ENCODE data around the gene LACTB. TPM values are rescaled to one million over a fixed set of nuclear protein-coding genes. Genes with fewer than 3 reads are reported as not detected.

LACTB gene
- total RNA-seq, result 41.9 and 52.4 TPM in 2 replicates

DNA sequence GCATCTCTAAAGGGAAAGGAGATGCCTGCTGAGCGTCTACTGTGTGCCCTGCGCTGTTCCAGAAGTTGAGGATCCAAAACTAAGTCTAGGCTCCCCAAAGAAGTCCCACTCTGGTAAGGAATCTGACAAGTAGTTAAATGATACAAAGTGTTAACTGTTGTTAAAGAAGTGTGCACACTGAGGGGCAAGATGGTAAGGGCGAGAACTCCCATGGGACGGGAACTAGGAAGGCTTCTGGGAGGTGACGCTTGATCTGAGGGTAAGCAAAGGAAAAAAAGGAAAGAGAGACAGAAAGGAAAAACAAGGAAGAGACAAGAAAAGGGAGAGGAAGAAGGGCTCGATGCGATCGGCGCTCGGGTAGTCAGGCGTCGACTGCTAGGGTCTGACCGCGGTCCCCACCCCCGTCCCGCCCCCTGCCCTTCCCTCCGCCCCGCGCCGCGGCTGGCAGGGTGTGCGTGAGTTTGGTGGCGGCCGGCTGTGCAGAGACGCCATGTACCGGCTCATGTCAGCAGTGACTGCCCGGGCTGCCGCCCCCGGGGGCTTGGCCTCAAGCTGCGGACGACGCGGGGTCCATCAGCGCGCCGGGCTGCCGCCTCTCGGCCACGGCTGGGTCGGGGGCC, at the start of gene LACTB:
TSS of gene LACTB (plus strand) at position 480 of the 620 bp plus-strand sequence. CDS start at position 491, 11 bp downstream.
- peak; percentile 61 for DNase-seq (ENCODE audit: low read depth)

- DNase-seq (ENCODE audit: low read depth), result no peak
Observed at GRCh38 chr15:63072023-63072650, 49.5 kb upstream of the LACTB start.

- DNase-seq (ENCODE audit: low read depth), result no peak
Observed at GRCh38 chr15:63072809-63073277, 48.8 kb upstream of the LACTB start.

GRCh38 chr15:63073497-63074172, 48.0 kb upstream of the LACTB start:
- no peak for DNase-seq (ENCODE audit: low read depth)

DNA sequence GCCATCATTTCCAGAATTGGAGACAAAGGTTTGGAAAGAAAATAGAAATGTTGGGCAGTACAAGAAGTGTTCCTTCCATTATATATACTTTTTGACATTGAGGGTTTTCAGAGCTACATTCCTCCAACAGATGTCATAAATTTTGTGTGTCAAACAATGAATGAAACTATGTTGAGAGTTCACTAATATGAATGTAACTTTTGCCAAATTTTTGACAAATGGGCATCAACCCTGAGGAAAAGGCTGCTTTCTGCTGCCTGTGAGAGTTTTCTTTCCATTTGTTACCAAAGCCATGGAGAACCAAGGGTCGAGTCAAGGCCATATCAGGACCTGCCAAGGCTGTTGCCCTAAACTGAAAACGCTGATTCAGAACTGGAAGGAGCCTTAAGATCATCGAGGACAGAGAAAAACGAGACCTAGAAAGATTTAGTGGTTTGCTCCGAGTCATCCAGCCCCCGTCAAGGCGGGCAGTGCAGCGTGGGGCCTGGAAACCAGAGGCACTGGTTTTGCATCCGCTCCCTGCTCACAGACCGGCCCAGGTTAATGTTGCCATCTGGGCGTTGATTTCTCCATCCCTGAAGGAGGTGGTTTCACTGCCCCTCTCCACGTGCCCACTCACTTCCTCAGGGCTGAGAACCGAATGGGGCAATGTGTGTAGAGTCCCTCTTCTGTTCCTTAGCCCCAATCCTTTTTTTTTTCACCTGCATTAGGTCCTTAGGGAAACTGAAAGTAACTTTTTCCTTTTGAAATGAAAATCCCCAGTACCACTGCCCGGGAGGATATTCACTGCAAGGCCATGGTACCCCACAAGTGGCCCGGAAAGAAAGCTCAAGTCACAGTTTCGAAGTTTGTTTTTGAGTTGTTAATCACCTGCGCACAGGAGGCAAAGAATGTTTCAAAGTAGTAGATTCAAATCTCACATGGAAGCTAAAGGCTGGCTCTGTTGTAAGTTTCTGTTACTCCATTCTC, 46.4 kb upstream of the LACTB start:
- no peak for DNase-seq (ENCODE audit: low read depth)

DNA sequence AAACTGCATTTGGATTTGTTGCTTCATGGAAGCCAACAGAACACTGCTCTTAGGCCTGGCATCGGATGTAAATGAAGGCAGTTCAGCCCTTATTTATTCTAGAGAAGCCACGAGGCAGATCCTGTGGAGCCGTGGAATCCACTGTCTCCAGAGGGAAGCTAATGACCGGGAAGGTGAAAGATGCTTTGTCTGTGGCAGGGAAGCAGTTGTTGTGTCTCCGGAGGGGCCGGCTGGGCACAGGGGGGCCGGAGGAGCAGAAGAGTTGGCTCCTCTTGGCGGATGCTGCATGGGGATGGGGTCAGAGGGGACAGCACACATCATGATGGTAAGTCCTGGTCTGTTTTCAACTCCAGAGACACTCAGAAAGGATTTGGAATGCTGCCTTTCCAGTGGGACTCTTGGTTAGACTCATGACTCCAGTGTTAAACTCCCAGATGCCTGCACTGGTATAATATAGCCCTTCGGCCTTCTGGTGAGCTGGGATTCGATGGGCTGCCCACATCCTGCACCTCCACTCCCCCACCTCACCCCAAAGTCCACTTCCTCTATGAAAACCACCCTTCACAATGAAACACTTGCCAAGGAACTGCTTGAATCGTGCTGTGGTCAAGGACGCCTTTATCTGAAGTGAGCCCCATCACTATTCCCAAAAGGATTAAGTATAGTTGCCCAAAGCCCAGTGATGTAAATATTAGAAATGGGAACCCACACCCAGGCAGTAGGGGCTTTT, 45.5 kb upstream of the LACTB start:
- no peak for DNase-seq (ENCODE audit: low read depth)

DNA sequence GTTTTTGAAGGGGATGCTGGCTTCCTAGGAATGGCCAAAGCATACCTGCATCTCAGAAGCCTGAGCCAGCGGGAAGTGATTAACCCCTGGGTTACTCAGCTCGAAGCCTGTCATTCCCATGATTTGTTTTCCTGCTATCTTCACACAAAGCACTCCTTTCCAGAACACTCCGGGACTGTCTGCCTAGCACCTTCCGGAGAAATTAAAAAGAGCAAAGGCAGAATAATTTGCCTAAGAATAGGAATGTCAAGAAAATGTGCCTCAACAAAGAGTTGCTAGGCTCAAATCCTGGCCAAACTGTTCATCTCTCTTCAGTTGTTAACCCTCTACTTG, 45.0 kb upstream of the LACTB start:
- no peak for DNase-seq (ENCODE audit: low read depth)

- no peak for DNase-seq (ENCODE audit: low read depth)
Observed at GRCh38 chr15:63077952-63078351, 43.7 kb upstream of the LACTB start.

- peak; percentile 64 for DNase-seq (ENCODE audit: low read depth)
Observed at GRCh38 chr15:63079947-63080626, 41.6 kb upstream of the LACTB start.

GRCh38 chr15:63080634-63081250, 40.9 kb upstream of the LACTB start:
- DNase-seq (ENCODE audit: low read depth), result no peak

GRCh38 chr15:63082366-63082765, 39.3 kb upstream of the LACTB start:
- DNase-seq (ENCODE audit: low read depth), result no peak

- DNase-seq (ENCODE audit: low read depth), result no peak
Observed at GRCh38 chr15:63083044-63083443, 38.6 kb upstream of the LACTB start.

- DNase-seq (ENCODE audit: low read depth), result no peak
Observed at GRCh38 chr15:63083541-63083940, 38.1 kb upstream of the LACTB start.

DNA sequence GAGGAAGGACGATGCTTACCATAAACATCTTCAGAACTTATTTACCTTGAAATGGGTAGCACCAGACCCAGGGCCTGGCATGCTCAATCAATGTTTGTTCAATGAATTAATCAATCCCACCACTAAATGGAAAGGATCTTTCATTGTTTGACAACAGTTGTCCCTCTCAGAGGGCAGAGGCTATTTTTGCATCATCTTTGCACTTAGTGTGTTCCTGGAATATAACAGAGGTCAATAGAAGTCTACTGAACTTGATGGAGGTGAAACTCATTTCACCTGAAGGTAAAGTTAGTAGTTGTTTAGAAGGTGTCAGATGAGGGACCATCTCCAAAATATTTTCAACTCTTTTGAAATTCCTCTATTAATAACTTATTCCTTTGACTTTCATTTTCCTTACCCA, 36.9 kb upstream of the LACTB start:
- no peak for DNase-seq (ENCODE audit: low read depth)

- DNase-seq (ENCODE audit: low read depth), result no peak
Observed at GRCh38 chr15:63085289-63085688, 36.4 kb upstream of the LACTB start.

DNA sequence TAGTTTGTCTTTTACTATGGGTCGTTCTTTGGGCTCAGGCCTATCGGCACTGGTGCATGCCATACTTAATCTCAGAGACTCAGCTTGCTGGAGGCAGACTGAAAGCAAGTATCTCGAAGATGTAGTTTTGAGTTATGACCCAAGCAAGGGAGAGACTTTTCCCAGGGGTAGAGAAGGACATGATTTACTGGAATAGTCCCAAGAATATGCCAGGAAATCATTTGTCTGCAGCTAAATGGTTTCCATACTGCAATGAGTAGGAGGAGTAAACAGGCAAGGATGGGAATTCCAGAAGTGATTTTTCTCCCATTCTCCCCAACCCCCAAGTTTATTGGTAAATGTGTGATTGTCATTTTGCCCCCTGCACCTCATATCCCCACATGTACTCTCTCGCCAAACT, 35.4 kb upstream of the LACTB start:
- DNase-seq (ENCODE audit: low read depth), result no peak

DNA sequence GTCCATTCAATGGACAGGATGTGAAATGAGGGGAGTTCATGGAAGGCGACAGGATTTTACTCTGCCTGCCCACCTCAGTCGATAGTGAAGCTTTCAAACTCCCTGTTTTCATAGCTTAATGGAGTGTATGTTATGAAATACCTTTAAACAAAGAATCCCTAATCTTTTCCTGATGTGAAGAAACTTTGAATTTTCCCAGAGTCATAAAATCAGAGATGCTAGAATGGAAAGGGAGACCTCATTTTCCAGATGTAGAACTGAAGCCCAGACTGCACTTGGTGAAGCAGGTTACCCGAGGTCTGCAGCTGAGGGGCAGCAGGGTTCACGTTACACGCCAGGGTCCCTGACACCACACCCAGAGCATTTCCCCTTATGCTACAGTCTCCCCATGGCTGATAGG, 34.7 kb upstream of the LACTB start:
- no peak for DNase-seq (ENCODE audit: low read depth)

DNA sequence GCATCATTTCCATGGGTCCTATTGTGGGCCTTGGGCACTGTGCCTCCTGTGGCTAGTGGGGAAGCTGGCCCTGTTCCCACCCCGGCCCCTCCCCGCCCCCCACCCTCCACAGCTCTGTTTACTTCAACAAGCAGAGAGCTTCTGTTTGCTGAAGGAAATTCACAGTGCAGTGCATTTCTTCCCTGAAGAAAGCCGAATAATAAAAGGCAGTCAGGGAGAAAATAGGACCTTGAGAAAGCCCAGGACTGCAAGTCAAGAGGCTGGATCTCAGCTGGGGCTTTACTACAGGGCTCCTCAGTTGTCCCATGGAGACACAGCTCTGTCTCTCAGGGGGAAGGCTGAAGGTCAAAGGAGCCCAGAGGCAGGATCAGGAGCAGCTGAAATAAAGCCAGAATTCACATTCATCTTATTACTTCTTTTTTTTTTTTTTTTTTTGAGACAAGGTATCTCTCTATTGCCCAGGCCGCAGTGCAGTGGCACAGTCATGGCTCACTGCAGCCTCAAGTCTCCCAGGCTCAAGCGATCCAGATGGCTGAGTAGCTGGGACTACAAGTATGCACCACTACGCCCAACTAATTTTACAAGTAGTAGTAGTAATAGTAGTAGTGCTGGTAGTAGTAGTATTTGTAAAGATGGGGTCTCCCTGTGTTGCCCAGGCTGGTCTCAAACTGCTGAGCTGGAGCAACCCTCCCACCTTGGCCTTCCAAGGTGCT, 33.0 kb upstream of the LACTB start:
- no peak for DNase-seq (ENCODE audit: low read depth)

DNA sequence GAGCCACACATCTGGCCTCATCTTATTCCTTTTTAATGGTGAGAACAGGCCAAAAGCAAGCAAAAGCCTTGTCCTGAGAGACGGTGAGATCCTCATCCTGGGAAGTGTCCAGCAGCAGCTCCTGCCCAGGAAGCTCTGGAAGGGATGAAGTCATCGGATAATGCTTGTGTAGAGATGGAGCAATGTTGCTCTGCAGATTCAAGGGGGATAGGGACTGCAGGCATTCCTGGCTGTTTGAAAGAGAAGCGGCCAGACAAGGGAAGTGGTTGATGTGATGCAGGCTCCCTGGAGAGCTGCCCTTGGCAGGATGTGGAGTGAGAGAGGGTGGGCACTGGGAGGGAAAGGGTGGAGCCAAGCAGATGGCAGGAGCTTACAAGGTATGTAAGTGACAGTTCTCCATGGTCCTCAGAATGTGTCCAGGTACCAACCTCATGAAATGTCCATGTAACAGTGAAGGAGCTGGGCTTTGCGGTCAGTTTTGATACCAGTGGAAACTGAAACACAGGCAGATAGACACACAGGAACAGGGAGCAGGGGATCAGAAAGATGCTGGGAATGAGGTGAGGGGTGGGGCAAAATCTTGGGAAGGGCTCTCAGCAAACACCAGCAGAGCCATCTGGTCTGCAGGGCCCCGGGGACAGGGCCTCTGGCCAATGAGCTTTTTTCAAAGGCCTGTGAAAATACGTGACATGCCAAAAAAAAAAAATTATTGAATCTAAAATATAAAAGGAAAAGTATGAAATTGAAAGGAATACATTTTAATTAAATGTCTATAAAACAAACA, 32.2 kb upstream of the LACTB start:
- peak; percentile 51 for DNase-seq (ENCODE audit: low read depth)
